ENCODE data around the gene TGFBR3.

Gene TGFBR3

GRCh38 chr1:91770667-91771268 is 115.2 kb downstream of the TGFBR3 start:
- Histone ChIP-seq H3K14ac (ENCODE audit: low read length) (no peak overlapping the region), H2AFZ (ENCODE audit: low read length) (peak overlapping the region; percentile 26), H3K79me1 (ENCODE audit: low read depth, low read length) (no peaks in the 10 kb centered on the region), H4K8ac (ENCODE audit: low read depth, low read length) (no peak overlapping the region), H3K4me2 (ENCODE audit: insufficient read depth, low read length, poor library complexity, severe bottlenecking) (no peak overlapping the region), H3K23ac (ENCODE audit: low read depth, low read length, poor library complexity) (no peak overlapping the region), H3K4me3 (ENCODE audit: low read length in 2 of 2) (no peak overlapping the region), H3K9ac (ENCODE audit: low read depth, low read length, poor library complexity) (no peak overlapping the region), H2BK120ac (ENCODE audit: low read depth, low read length) (no peak overlapping the region), H3K18ac (ENCODE audit: low read length) (no peak overlapping the region), H3K27me3 (ENCODE audit: control insufficient read depth in 3 of 3, insufficient read depth in 3 of 3, low read depth in 1 of 3, low read length in 3 of 3) (no peaks in the 10 kb centered on the region), H3K9me3 (replicated peaks in 1 of 2; ENCODE audit: control insufficient read depth in 2 of 2, insufficient read depth in 1 of 2, low read depth in 1 of 2, low read length in 2 of 2) (no peaks in the 10 kb centered on the region), H2BK15ac (ENCODE audit: low read length) (no peak overlapping the region), H2AK5ac (ENCODE audit: low read depth, low read length) (no peak overlapping the region), H4K91ac (ENCODE audit: low read depth, low read length, poor library complexity) (no peak overlapping the region), H2BK12ac (ENCODE audit: low read length) (no peak overlapping the region), H3K27ac (replicated peaks; ENCODE audit: low read length) (no peak overlapping the region), H2BK5ac (ENCODE audit: low read length) (no peak overlapping the region), H3K36me3 (replicated peaks in 1 of 2; ENCODE audit: control insufficient read depth in 2 of 2, insufficient read depth in 2 of 2, low read length in 2 of 2) (no peaks in the 10 kb centered on the region), H3K4ac (ENCODE audit: low read length) (no peak overlapping the region), H3K4me1 (ENCODE audit: control insufficient read depth in 2 of 2, insufficient read depth in 1 of 2, low read depth in 1 of 2, low read length in 2 of 2) (peaks cover 10 to 19% of the 10 kb centered on the region in 2 donors)
- whole genome bisulfite sequencing, 2 donors (ENCODE audit: extremely low coverage in 2 of 2, insufficient read length in 2 of 2, insufficient replicate concordance in 1 of 2) = no CpG with 5 or more reads among the region's 4 CpGs
- no peak for DNase-seq (ENCODE audit: low spot score)

- Histone ChIP-seq H3K18ac (ENCODE audit: low read length) (no peak overlapping the region), H3K36me3 (replicated peaks in 1 of 2; ENCODE audit: control insufficient read depth in 2 of 2, insufficient read depth in 2 of 2, low read length in 2 of 2) (no peaks in the 10 kb centered on the region), H2AFZ (ENCODE audit: low read length) (peak overlapping the region; percentile 36), H2BK12ac (ENCODE audit: low read length) (no peak overlapping the region), H3K14ac (ENCODE audit: low read length) (no peak overlapping the region), H3K9me3 (replicated peaks in 1 of 2; ENCODE audit: control insufficient read depth in 2 of 2, insufficient read depth in 1 of 2, low read depth in 1 of 2, low read length in 2 of 2) (no peaks in the 10 kb centered on the region), H3K23ac (ENCODE audit: low read depth, low read length, poor library complexity) (no peak overlapping the region), H3K9ac (ENCODE audit: low read depth, low read length, poor library complexity) (no peak overlapping the region), H3K4me1 (ENCODE audit: control insufficient read depth in 2 of 2, insufficient read depth in 1 of 2, low read depth in 1 of 2, low read length in 2 of 2) (peaks cover 10 to 20% of the 10 kb centered on the region in 2 donors), H2BK5ac (ENCODE audit: low read length) (no peak overlapping the region), H3K27ac (replicated peaks; ENCODE audit: low read length) (no peak overlapping the region), H3K27me3 (ENCODE audit: control insufficient read depth in 3 of 3, insufficient read depth in 3 of 3, low read depth in 1 of 3, low read length in 3 of 3) (no peaks in the 10 kb centered on the region), H3K4ac (ENCODE audit: low read length) (no peak overlapping the region), H3K79me1 (ENCODE audit: low read depth, low read length) (no peaks in the 10 kb centered on the region), H4K8ac (ENCODE audit: low read depth, low read length) (no peak overlapping the region), H2AK5ac (ENCODE audit: low read depth, low read length) (no peak overlapping the region), H2BK120ac (ENCODE audit: low read depth, low read length) (no peak overlapping the region), H3K4me2 (ENCODE audit: insufficient read depth, low read length, poor library complexity, severe bottlenecking) (no peak overlapping the region), H4K91ac (ENCODE audit: low read depth, low read length, poor library complexity) (no peak overlapping the region), H3K4me3 (ENCODE audit: low read length in 2 of 2) (no peak overlapping the region), H2BK15ac (ENCODE audit: low read length) (no peak overlapping the region)
- DNase-seq (ENCODE audit: low spot score) = no peak
- WGBS, 2 donors (ENCODE audit: extremely low coverage in 2 of 2, insufficient read length in 2 of 2, insufficient replicate concordance in 1 of 2) = no CpG with 5 or more reads among the region's 5 CpGs
These were observed 116.2 kb downstream of the TGFBR3 start for GRCh38 chr1:91769742-91770141.

- H3K14ac ChIP-seq (ENCODE audit: low read length) = no peak overlapping the region
- no peak overlapping the region for H3K27ac ChIP-seq (replicated peaks; ENCODE audit: low read length)
- no CpG with 5 or more reads among the region's 9 CpGs for WGBS, 2 donors (ENCODE audit: extremely low coverage in 2 of 2, insufficient read length in 2 of 2, insufficient replicate concordance in 1 of 2)
These were observed 116.9 kb downstream of the TGFBR3 start for GRCh38 chr1:91768786-91769725.

GRCh38 chr1:91768120-91768519 is 117.8 kb downstream of the TGFBR3 start:
- H3K9me3 ChIP-seq (replicated peaks in 1 of 2; ENCODE audit: control insufficient read depth in 2 of 2, insufficient read depth in 1 of 2, low read depth in 1 of 2, low read length in 2 of 2) = no peaks in the 10 kb centered on the region
- H4K91ac ChIP-seq (ENCODE audit: low read depth, low read length, poor library complexity) = no peak overlapping the region
- H2BK12ac ChIP-seq (ENCODE audit: low read length) = no peak overlapping the region
- no peak overlapping the region for H2BK120ac ChIP-seq (ENCODE audit: low read depth, low read length)
- no peak overlapping the region for H2AFZ ChIP-seq (ENCODE audit: low read length)
- peaks cover 13 to 26% of the 10 kb centered on the region in 2 donors for H3K4me1 ChIP-seq (ENCODE audit: control insufficient read depth in 2 of 2, insufficient read depth in 1 of 2, low read depth in 1 of 2, low read length in 2 of 2)
- no peak overlapping the region for H3K14ac ChIP-seq (ENCODE audit: low read length)
- H3K36me3 ChIP-seq (replicated peaks in 1 of 2; ENCODE audit: control insufficient read depth in 2 of 2, insufficient read depth in 2 of 2, low read length in 2 of 2) = no peaks in the 10 kb centered on the region
- no peak overlapping the region for H3K9ac ChIP-seq (ENCODE audit: low read depth, low read length, poor library complexity)
- H3K4me3 ChIP-seq (ENCODE audit: low read length in 2 of 2) = no peak overlapping the region
- no peaks in the 10 kb centered on the region for H3K27me3 ChIP-seq (ENCODE audit: control insufficient read depth in 3 of 3, insufficient read depth in 3 of 3, low read depth in 1 of 3, low read length in 3 of 3)
- H3K4me2 ChIP-seq (ENCODE audit: insufficient read depth, low read length, poor library complexity, severe bottlenecking) = no peak overlapping the region
- H3K23ac ChIP-seq (ENCODE audit: low read depth, low read length, poor library complexity) = no peak overlapping the region
- H2BK15ac ChIP-seq (ENCODE audit: low read length) = no peak overlapping the region
- H3K18ac ChIP-seq (ENCODE audit: low read length) = no peak overlapping the region
- DNase-seq (ENCODE audit: low spot score) = no peak
- H2BK5ac ChIP-seq (ENCODE audit: low read length) = no peak overlapping the region
- WGBS, 2 donors (ENCODE audit: extremely low coverage in 2 of 2, insufficient read length in 2 of 2, insufficient replicate concordance in 1 of 2) = no CpG with 5 or more reads among the region's 4 CpGs
- H3K4ac ChIP-seq (ENCODE audit: low read length) = no peak overlapping the region
- no peaks in the 10 kb centered on the region for H3K79me1 ChIP-seq (ENCODE audit: low read depth, low read length)
- H4K8ac ChIP-seq (ENCODE audit: low read depth, low read length) = no peak overlapping the region
- H3K27ac ChIP-seq (replicated peaks; ENCODE audit: low read length) = no peak overlapping the region
- H2AK5ac ChIP-seq (ENCODE audit: low read depth, low read length) = no peak overlapping the region

More at GRCh38 chr1:91768786-91769725, 116.9 kb downstream of the TGFBR3 start:
- Histone ChIP-seq H3K4me1 (ENCODE audit: control insufficient read depth in 2 of 2, insufficient read depth in 1 of 2, low read depth in 1 of 2, low read length in 2 of 2) (peaks cover 13 to 26% of the 10 kb centered on the region in 2 donors), H3K36me3 (replicated peaks in 1 of 2; ENCODE audit: control insufficient read depth in 2 of 2, insufficient read depth in 2 of 2, low read length in 2 of 2) (no peaks in the 10 kb centered on the region), H2BK12ac (ENCODE audit: low read length) (no peak overlapping the region), H2BK5ac (ENCODE audit: low read length) (no peak overlapping the region), H3K79me1 (ENCODE audit: low read depth, low read length) (no peaks in the 10 kb centered on the region), H2BK120ac (ENCODE audit: low read depth, low read length) (no peak overlapping the region), H4K91ac (ENCODE audit: low read depth, low read length, poor library complexity) (no peak overlapping the region), H3K9me3 (replicated peaks in 1 of 2; ENCODE audit: control insufficient read depth in 2 of 2, insufficient read depth in 1 of 2, low read depth in 1 of 2, low read length in 2 of 2) (no peaks in the 10 kb centered on the region), H2AK5ac (ENCODE audit: low read depth, low read length) (no peak overlapping the region), H2AFZ (ENCODE audit: low read length) (peak overlapping the region; percentile 36), H3K27me3 (ENCODE audit: control insufficient read depth in 3 of 3, insufficient read depth in 3 of 3, low read depth in 1 of 3, low read length in 3 of 3) (no peaks in the 10 kb centered on the region), H3K4me3 (ENCODE audit: low read length in 2 of 2) (no peak overlapping the region), H2BK15ac (ENCODE audit: low read length) (no peak overlapping the region), H3K23ac (ENCODE audit: low read depth, low read length, poor library complexity) (no peak overlapping the region), H3K9ac (ENCODE audit: low read depth, low read length, poor library complexity) (no peak overlapping the region), H3K4ac (ENCODE audit: low read length) (no peak overlapping the region), H4K8ac (ENCODE audit: low read depth, low read length) (no peak overlapping the region), H3K18ac (ENCODE audit: low read length) (peak overlapping the region; percentile 48), H3K4me2 (ENCODE audit: insufficient read depth, low read length, poor library complexity, severe bottlenecking) (no peak overlapping the region)
- DNase-seq (ENCODE audit: low spot score) = no peak

Measured in neuronal stem cell (in vitro differentiated cells).